ENCODE results near the gene ECEL1.

The ECEL1 gene

DNA sequence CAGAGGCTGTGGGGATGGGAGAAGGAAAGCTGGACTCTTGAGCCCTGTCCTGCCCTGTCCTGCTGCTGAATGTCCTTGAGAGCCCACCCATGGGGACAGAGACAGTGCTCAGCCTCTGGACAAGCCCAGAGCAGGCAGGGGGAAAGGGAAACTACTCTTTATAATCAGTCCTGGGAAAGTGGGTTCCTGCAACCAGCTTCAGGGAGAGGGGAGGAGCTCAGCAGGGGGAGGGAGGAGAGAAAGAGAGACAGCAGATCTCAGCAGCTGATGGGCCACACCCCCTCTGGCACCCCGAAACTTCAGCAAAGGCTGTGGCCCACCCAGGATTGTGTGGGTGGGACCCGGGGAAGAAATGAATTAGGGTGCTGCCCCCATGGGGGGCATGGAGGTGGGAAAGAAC is 11.6 kb downstream of the ECEL1 start:
- no peak for TF ChIP-seq PAX5 (IDR thresholded peaks at IDR 0.05; ENCODE audit: insufficient read depth, low read length, severe bottlenecking)
- no peak for TF ChIP-seq POU2F2 (IDR thresholded peaks at IDR 0.05; ENCODE audit: low read depth, low read length)
- TF ChIP-seq POLR2A (IDR thresholded peaks at IDR 0.05; ENCODE audit: low read depth, low read length): no peak
- no peak for TF ChIP-seq TAF1 (IDR thresholded peaks at IDR 0.05; ENCODE audit: low read depth, low read length)
- no peak for TF ChIP-seq SPI1 (IDR thresholded peaks at IDR 0.05; ENCODE audit: low read depth, low read length)
- no peak for TF ChIP-seq POLR2AphosphoS5 (IDR thresholded peaks at IDR 0.05; ENCODE audit: low read depth, low read length)
- FAIRE-seq: no peak
- DNase-seq (ENCODE audit: insufficient read length, low spot score): no peak

DNA sequence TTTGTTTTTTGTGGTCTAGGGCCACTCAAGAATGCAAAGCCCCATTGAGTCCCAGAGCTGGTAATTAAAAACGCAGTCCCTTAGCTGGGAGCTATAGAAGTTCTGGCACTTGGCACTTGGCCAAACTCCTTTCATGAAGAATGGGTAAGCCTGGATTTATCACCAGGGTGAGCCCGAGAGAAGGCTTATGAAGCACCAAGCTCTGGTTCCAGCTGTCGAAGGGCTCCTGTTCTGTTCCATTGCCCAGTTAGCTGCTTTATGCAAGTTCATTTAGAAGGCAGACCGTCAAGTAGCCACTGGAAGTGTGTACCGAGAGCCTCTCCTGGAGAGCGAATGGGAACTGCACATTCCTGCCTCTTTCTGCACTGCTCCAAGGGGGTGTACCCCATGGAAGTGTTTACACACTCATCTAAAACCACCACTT is 14.2 kb downstream of the ECEL1 start:
- DNase-seq (ENCODE audit: insufficient read length, low spot score) (no peak), FAIRE-seq (no peak)
- TF ChIP-seq POU2F2 (IDR thresholded peaks at IDR 0.05; ENCODE audit: low read depth, low read length) (no peak), PAX5 (IDR thresholded peaks at IDR 0.05; ENCODE audit: insufficient read depth, low read length, severe bottlenecking) (no peak), POLR2A (IDR thresholded peaks at IDR 0.05; ENCODE audit: low read depth, low read length) (no peak), POLR2AphosphoS5 (IDR thresholded peaks at IDR 0.05; ENCODE audit: low read depth, low read length) (no peak), TAF1 (IDR thresholded peaks at IDR 0.05; ENCODE audit: low read depth, low read length) (no peak), SPI1 (IDR thresholded peaks at IDR 0.05; ENCODE audit: low read depth, low read length) (no peak)

DNA sequence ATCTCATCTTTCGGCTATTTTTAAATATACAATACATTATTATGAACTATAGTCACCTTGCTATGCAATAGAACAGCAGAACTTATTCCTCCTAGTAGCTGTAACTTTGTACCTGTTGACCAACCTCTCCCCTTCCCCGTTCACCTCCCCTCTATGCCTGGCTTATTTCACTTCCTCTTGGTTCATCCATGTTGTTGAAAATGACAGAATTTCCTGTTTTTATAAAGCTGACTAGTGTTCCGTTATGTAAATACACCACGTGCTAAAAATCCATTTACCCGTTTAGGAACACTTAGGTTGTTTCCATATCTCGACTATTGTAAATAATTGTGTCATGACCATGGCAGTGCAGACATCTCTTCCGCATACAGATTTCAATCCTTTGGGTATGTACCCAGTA is 21.4 kb downstream of the ECEL1 start:
- no peak for FAIRE-seq
- DNase-seq (ENCODE audit: insufficient read length, low spot score): no peak

DNA sequence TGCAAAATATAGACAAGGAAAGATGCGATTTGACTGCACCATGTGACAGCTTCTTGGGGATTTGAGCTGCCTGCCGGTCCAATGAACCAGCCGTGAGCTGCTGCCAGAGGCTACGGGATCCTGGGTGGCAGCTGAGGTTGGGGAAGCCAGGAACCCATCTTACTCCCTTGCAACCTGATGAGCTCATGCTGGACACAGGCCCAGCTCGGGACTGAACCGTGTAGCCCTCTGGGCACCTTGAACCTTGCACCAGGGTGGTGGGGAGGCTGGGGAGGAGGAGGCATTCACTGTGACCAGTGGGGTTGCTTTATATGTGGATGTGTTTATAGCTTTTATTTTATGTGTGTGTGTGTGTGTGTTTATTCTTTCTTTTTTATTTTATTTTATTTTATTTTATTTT is 22.6 kb downstream of the ECEL1 start:
- TF ChIP-seq POU2F2 (IDR thresholded peaks at IDR 0.05; ENCODE audit: low read depth, low read length) (no peak), SPI1 (IDR thresholded peaks at IDR 0.05; ENCODE audit: low read depth, low read length) (no peak), POLR2AphosphoS5 (IDR thresholded peaks at IDR 0.05; ENCODE audit: low read depth, low read length) (no peak), PAX5 (IDR thresholded peaks at IDR 0.05; ENCODE audit: insufficient read depth, low read length, severe bottlenecking) (no peak), TAF1 (IDR thresholded peaks at IDR 0.05; ENCODE audit: low read depth, low read length) (no peak)
- FAIRE-seq (no peak), DNase-seq (ENCODE audit: insufficient read length, low spot score) (no peak)

More for the DNA sequence above, 21.4 kb downstream of the ECEL1 start:
- TF ChIP-seq SPI1 (IDR thresholded peaks at IDR 0.05; ENCODE audit: low read depth, low read length): peak; percentile 42
- no peak for TF ChIP-seq POLR2AphosphoS5 (IDR thresholded peaks at IDR 0.05; ENCODE audit: low read depth, low read length)

DNA sequence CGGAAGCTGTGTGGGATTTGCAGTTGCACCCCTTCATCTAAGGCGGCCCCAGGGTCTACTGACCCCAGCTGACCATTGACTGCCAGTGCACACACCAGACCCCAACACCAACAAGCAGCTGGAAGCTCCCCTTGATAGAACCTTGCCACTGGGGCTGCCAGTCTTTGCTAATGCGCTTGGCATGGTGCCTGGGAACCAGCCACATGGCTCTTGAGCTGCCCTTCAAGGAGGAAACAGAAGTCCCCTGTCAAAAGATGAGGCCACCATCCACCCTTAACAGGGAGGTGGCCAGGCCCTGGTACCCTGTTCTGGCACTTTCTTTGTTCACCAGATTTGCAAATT is 23.1 kb downstream of the ECEL1 start:
- FAIRE-seq (no peak), DNase-seq (ENCODE audit: insufficient read length, low spot score) (no peak)
- TF ChIP-seq POLR2A (IDR thresholded peaks at IDR 0.05; ENCODE audit: low read depth, low read length) (no peak), POLR2AphosphoS5 (IDR thresholded peaks at IDR 0.05; ENCODE audit: low read depth, low read length) (no peak), PAX5 (IDR thresholded peaks at IDR 0.05; ENCODE audit: insufficient read depth, low read length, severe bottlenecking) (no peak), SPI1 (IDR thresholded peaks at IDR 0.05; ENCODE audit: low read depth, low read length) (no peak), POU2F2 (IDR thresholded peaks at IDR 0.05; ENCODE audit: low read depth, low read length) (no peak), TAF1 (IDR thresholded peaks at IDR 0.05; ENCODE audit: low read depth, low read length) (no peak)

DNA sequence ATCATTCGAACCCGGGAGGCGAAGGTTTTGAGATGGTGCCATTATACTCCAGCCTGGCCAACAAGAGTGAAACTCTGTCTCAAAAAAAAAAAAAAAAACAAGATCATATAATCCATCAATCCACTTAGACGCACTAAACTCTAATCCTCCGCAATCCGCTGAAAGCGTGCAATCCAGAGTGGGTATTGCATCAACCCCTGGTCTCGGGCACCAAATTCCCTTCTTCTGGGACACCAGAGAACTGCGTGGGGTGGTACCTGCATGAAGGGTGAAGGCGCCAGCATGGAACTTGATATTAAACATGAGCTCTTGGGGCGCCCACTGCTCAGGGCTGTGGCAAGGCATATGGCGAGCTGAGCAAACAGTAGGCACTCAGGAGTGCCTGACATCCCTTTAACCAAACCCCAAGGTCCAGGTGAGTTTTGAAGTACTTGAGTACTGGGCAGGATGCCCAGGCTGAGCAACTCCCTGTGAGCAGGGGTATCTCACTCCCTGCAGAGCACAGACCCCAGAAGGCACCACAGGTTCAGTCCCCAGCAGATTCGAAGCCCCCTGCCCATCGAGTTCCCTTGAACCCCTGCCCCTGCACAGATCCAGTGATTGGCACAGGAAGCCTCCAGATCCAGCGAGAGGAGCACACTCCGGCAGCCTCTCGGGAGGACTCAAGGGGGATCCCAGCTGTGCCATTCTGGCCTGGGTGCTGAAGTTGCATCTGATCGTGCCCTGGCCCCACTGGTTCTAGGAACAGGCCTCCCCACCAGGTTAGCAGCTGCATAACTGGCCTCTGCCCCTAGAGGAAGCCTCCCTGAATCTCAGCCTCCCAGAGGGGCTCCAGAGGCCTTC is 23.7 kb downstream of the ECEL1 start:
- no peak for FAIRE-seq

GRCh38 chr2:232460171-232460570 is 27.5 kb downstream of the ECEL1 start:
- TF ChIP-seq SPI1 (IDR thresholded peaks at IDR 0.05; ENCODE audit: low read depth, low read length): no peak
- no peak for TF ChIP-seq PAX5 (IDR thresholded peaks at IDR 0.05; ENCODE audit: insufficient read depth, low read length, severe bottlenecking)
- FAIRE-seq (no peak), DNase-seq (ENCODE audit: insufficient read length, low spot score) (no peak)

More for the DNA sequence above, 23.7 kb downstream of the ECEL1 start:
- DNase-seq (ENCODE audit: insufficient read length, low spot score): no peak
- TF ChIP-seq SPI1 (IDR thresholded peaks at IDR 0.05; ENCODE audit: low read depth, low read length) (no peak), TAF1 (IDR thresholded peaks at IDR 0.05; ENCODE audit: low read depth, low read length) (no peak), POLR2AphosphoS5 (IDR thresholded peaks at IDR 0.05; ENCODE audit: low read depth, low read length) (no peak), PAX5 (IDR thresholded peaks at IDR 0.05; ENCODE audit: insufficient read depth, low read length, severe bottlenecking) (no peak), POLR2A (IDR thresholded peaks at IDR 0.05; ENCODE audit: low read depth, low read length) (no peak), POU2F2 (IDR thresholded peaks at IDR 0.05; ENCODE audit: low read depth, low read length) (no peak)

GRCh38 chr2:232459419-232460035 is 28.1 kb downstream of the ECEL1 start:
- DNase-seq (ENCODE audit: insufficient read length, low spot score) (no peak), FAIRE-seq (no peak)
- TF ChIP-seq PAX5 (IDR thresholded peaks at IDR 0.05; ENCODE audit: insufficient read depth, low read length, severe bottlenecking) (no peak), POLR2AphosphoS5 (IDR thresholded peaks at IDR 0.05; ENCODE audit: low read depth, low read length) (no peak), TAF1 (IDR thresholded peaks at IDR 0.05; ENCODE audit: low read depth, low read length) (no peak), SPI1 (IDR thresholded peaks at IDR 0.05; ENCODE audit: low read depth, low read length) (no peak), POU2F2 (IDR thresholded peaks at IDR 0.05; ENCODE audit: low read depth, low read length) (no peak), POLR2A (IDR thresholded peaks at IDR 0.05; ENCODE audit: low read depth, low read length) (no peak)

GRCh38 chr2:232458661-232459418 is 28.8 kb downstream of the ECEL1 start:
- TF ChIP-seq POLR2AphosphoS5 (IDR thresholded peaks at IDR 0.05; ENCODE audit: low read depth, low read length) (no peak), TAF1 (IDR thresholded peaks at IDR 0.05; ENCODE audit: low read depth, low read length) (no peak), POU2F2 (IDR thresholded peaks at IDR 0.05; ENCODE audit: low read depth, low read length) (no peak), SPI1 (IDR thresholded peaks at IDR 0.05; ENCODE audit: low read depth, low read length) (no peak), PAX5 (IDR thresholded peaks at IDR 0.05; ENCODE audit: insufficient read depth, low read length, severe bottlenecking) (no peak), POLR2A (IDR thresholded peaks at IDR 0.05; ENCODE audit: low read depth, low read length) (no peak)
- no peak for DNase-seq (ENCODE audit: insufficient read length, low spot score)
- FAIRE-seq: no peak

All from GM12891 (cell line).